Breast epithelium (tissue), 4 donors: Measurements from ENCODE around the gene WDTC1. TPM values are rescaled to one million over a fixed set of nuclear protein-coding genes. Genes with fewer than 3 reads are reported as not detected.
A peak's percentile ranks its signal among the peaks of the same experiment; 100 is the strongest.

Experiments
- DNase-seq, 2 donors: peaks; one replicate each; pipeline ENCODE4 v3.0.0-alpha.2; 2019; ENCODE audit warnings: low spot score in 2 of 2
- H3K27ac ChIP-seq, 2 donors: fragments of 200-600 bp; sonication (generic) in 1 of 2; one replicate each; pipeline ENCODE4 v1.5.1; 2016 to 2019; ENCODE audit warnings: mild to moderate bottlenecking in 1 of 2
- H3K27me3 ChIP-seq, 2 donors: fragments of 200-600 bp; sonication (generic) in 1 of 2; one replicate each; pipeline versions ENCODE4 v1.5.1 to v1.6.0; 2017 to 2019; ENCODE audit warnings: control low read depth in 1 of 2, mild to moderate bottlenecking in 1 of 2
- H3K36me3 ChIP-seq: fragments of 200-600 bp; one replicate; pipeline ENCODE4 v1.5.1; 2019
- H3K4me1 ChIP-seq, 2 donors: fragments of 200-600 bp; sonication (generic); one replicate each; pipeline ENCODE4 v1.5.1; 2016 to 2019; ENCODE audit warnings: control low read depth in 1 of 2
- H3K4me3 ChIP-seq, 3 donors: fragments of 200-600 bp; sonication (generic); 1 replicate in 2 of 3; 2 replicates in 1 of 3; pipeline ENCODE4 v1.5.1; 2016 to 2019; ENCODE audit warnings: mild to moderate bottlenecking in 3 of 3, moderate library complexity in 2 of 3
- H3K9me3 ChIP-seq, 2 donors: fragments of 200-600 bp; sonication (generic) in 1 of 2; one replicate each; pipeline ENCODE4 v1.5.1; 2016 to 2019; ENCODE audit warnings: control low read depth in 1 of 2
- POLR2A ChIP-seq: fragments of 450-650 bp; IDR thresholded peaks from one replicate; pipeline ENCODE4 v1.6.1; 2016; ENCODE audit warnings: antibody characterized with exemption, mild to moderate bottlenecking, moderate library complexity
- POLR2AphosphoS5 ChIP-seq, 3 donors: sonication (generic); formaldehyde crosslinking; IDR thresholded peaks; one replicate each; pipeline ENCODE4 v1.6.1; 2017; ENCODE audit warnings: antibody characterized with exemption in 3 of 3
- intact Hi-C: fragments of 100-400 bp; cut with DNase I; formaldehyde crosslinking; loops from one replicate; pipeline ENCODE4 v1.15.1; 2023; ENCODE audit warnings: low total_unique reads
- total RNA-seq, 3 donors: library from RNA; depleted of rRNA; stranded (reverse); fragments of >200 nt; gene quantifications; one replicate each; pipeline ENCODE4 v1.1.0, GENCODE V29; 2016
- TF ChIP-seq, protein P1 (sequence below), 3 donors: fragments of 450-650 bp; IDR thresholded peaks; one replicate each; pipeline ENCODE4 v1.5.1; 2016 to 2017; ENCODE audit warnings: antibody characterized with exemption in 3 of 3, mild to moderate bottlenecking in 3 of 3, moderate library complexity in 3 of 3

The WDTC1 gene
- total RNA-seq, 3 donors from 2014 or later, result 31.5 to 34.2 (median 33.4) TPM

- no peak for TF ChIP-seq POLR2AphosphoS5 (IDR thresholded peaks at IDR 0.05)
- TF ChIP-seq POLR2A, result no peak
- TF ChIP-seq, protein P1, sequence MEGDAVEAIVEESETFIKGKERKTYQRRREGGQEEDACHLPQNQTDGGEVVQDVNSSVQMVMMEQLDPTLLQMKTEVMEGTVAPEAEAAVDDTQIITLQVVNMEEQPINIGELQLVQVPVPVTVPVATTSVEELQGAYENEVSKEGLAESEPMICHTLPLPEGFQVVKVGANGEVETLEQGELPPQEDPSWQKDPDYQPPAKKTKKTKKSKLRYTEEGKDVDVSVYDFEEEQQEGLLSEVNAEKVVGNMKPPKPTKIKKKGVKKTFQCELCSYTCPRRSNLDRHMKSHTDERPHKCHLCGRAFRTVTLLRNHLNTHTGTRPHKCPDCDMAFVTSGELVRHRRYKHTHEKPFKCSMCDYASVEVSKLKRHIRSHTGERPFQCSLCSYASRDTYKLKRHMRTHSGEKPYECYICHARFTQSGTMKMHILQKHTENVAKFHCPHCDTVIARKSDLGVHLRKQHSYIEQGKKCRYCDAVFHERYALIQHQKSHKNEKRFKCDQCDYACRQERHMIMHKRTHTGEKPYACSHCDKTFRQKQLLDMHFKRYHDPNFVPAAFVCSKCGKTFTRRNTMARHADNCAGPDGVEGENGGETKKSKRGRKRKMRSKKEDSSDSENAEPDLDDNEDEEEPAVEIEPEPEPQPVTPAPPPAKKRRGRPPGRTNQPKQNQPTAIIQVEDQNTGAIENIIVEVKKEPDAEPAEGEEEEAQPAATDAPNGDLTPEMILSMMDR (IDR thresholded peaks at IDR 0.05), result no peak
- no peak overlapping the region for H3K27ac ChIP-seq
- DNase-seq, result no peak
- H3K4me3 ChIP-seq, result no peak overlapping the region
- no peaks in the 10 kb centered on the region for H3K9me3 ChIP-seq
- no peaks in the 10 kb centered on the region for H3K27me3 ChIP-seq
- peaks cover 10% of the 10 kb centered on the region for H3K36me3 ChIP-seq
- H3K4me1 ChIP-seq, result no peaks in the 10 kb centered on the region
- intact Hi-C loops, result no loop called here
Measured at GRCh38 chr1:27290581-27290980, 56.1 kb downstream of the WDTC1 start.

DNA sequence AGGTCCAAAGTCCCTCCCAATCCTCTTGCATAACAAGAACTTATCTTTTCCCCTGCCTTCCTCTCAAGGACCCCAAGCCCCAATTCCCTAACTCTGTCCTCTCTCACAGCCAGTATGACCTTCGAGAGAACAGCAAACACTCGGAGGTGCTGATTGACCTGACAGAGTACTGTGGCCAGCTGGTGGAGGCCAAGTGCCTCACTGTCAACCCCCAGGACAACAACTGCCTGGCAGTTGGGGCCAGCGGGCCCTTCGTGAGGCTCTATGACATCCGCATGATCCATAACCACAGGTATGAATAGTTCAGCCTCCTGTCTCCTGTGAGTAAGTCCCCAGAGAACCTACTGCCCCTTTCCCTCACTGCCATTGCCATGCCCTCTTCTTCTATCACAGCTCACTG lies 57.7 kb downstream of the WDTC1 start:
- no peak for DNase-seq
- Histone ChIP-seq H3K4me1 (no peaks in the 10 kb centered on the region), H3K36me3 (peaks cover 10% of the 10 kb centered on the region), H3K27me3 (no peaks in the 10 kb centered on the region), H3K4me3 (no peak overlapping the region), H3K27ac (no peak overlapping the region), H3K9me3 (no peaks in the 10 kb centered on the region)
- intact Hi-C loops, result no loop called here
- TF ChIP-seq POLR2AphosphoS5 (IDR thresholded peaks at IDR 0.05) (no peak), POLR2A (no peak)
- TF ChIP-seq, protein P1 (IDR thresholded peaks at IDR 0.05), result no peak

- Histone ChIP-seq H3K36me3 (peaks cover 4% of the 10 kb centered on the region), H3K9me3 (no peaks in the 10 kb centered on the region), H3K4me3 (no peak overlapping the region), H3K27ac (no peak overlapping the region), H3K27me3 (no peaks in the 10 kb centered on the region), H3K4me1 (peaks cover 0 to under 1% of the 10 kb centered on the region in 2 donors)
- DNase-seq, result no peak
- intact Hi-C loops, result no loop called here
- TF ChIP-seq, protein P1 (IDR thresholded peaks at IDR 0.05), result no peak
- no peak for TF ChIP-seq POLR2A
- TF ChIP-seq POLR2AphosphoS5 (IDR thresholded peaks at IDR 0.05), result no peak
Measured at GRCh38 chr1:27293915-27294314, 59.5 kb downstream of the WDTC1 start.

GRCh38 chr1:27296773-27297291 lies 62.4 kb downstream of the WDTC1 start:
- intact Hi-C loops, result no loop called here
- peak overlapping the region; percentile 15 to 94 for H3K27ac ChIP-seq

GRCh38 chr1:27297903-27298302 lies 63.5 kb downstream of the WDTC1 start:
- Histone ChIP-seq H3K4me1 (peaks cover 23% of the 10 kb centered on the region in 2 donors), H3K4me3 (no peak overlapping the region), H3K27ac (peak overlapping the region; percentile 91 to 94), H3K9me3 (no peaks in the 10 kb centered on the region), H3K36me3 (peaks cover 4% of the 10 kb centered on the region), H3K27me3 (no peaks in the 10 kb centered on the region)
- TF ChIP-seq POLR2AphosphoS5 (IDR thresholded peaks at IDR 0.05) (no peak), POLR2A (no peak)
- TF ChIP-seq, protein P1 (IDR thresholded peaks at IDR 0.05), result no peak
- intact Hi-C loops, result no loop called here
- no peak for DNase-seq

More at GRCh38 chr1:27296773-27297291, 62.4 kb downstream of the WDTC1 start:
- Histone ChIP-seq H3K4me1 (peaks cover 23% of the 10 kb centered on the region in 2 donors), H3K9me3 (no peaks in the 10 kb centered on the region), H3K27me3 (no peaks in the 10 kb centered on the region), H3K36me3 (peaks cover 4% of the 10 kb centered on the region), H3K4me3 (no peak overlapping the region)
- TF ChIP-seq, protein P1 (IDR thresholded peaks at IDR 0.05), result peak; percentile 18 to 43 (median 36)
- TF ChIP-seq POLR2AphosphoS5 (IDR thresholded peaks at IDR 0.05), result no peak
- peak; percentile 55 to 78 for DNase-seq
